DND-41 (cell line): ENCODE measurements around the gene TGM6.

Source experiments
- CTCF ChIP-seq: IDR thresholded peaks from 2 replicates; pipeline ENCODE4 v1.5.1; 2012; ENCODE audit warnings: borderline replicate concordance, low read length, moderate library complexity, mild to moderate bottlenecking; ENCODE audit not compliant: poor library complexity, severe bottlenecking; ENCODE audit errors: extremely low read depth
- EZH2 ChIP-seq: IDR thresholded peaks from 3 replicates; pipeline ENCODE4 v1.6.1; 2012; ENCODE audit warnings: borderline replicate concordance, low read depth, mild to moderate bottlenecking, moderate library complexity, low read length, inconsistent platforms; ENCODE audit not compliant: severe bottlenecking

GRCh38 chr20:2348336-2348735, 32.4 kb upstream of the TGM6 start:
- TF ChIP-seq CTCF (no peak), EZH2 (no peak)
